GM18511 (cell line): ENCODE results near the gene KCTD19.

Experiments
- ATAC-seq: cut with Tn5 transposase; IDR thresholded peaks from one replicate; pipeline ENCODE4 v1.9.1; 2021; ENCODE audit warnings: mild to moderate bottlenecking, moderate library complexity; ENCODE audit not compliant: unreplicated experiment

Gene KCTD19

GRCh38 chr16:67284699-67285646, 41.6 kb downstream of the KCTD19 start:
- no peak for ATAC-seq

GRCh38 chr16:67283826-67284555, 42.5 kb downstream of the KCTD19 start:
- ATAC-seq, result no peak

- no peak for ATAC-seq
These were observed 43.3 kb downstream of the KCTD19 start for GRCh38 chr16:67283039-67283825.

- ATAC-seq, result no peak
These were observed 44.1 kb downstream of the KCTD19 start for GRCh38 chr16:67282447-67282805.

GRCh38 chr16:67281536-67282446, 44.8 kb downstream of the KCTD19 start:
- no peak for ATAC-seq

GRCh38 chr16:67280090-67281015, 46.2 kb downstream of the KCTD19 start:
- ATAC-seq, result no peak

DNA sequence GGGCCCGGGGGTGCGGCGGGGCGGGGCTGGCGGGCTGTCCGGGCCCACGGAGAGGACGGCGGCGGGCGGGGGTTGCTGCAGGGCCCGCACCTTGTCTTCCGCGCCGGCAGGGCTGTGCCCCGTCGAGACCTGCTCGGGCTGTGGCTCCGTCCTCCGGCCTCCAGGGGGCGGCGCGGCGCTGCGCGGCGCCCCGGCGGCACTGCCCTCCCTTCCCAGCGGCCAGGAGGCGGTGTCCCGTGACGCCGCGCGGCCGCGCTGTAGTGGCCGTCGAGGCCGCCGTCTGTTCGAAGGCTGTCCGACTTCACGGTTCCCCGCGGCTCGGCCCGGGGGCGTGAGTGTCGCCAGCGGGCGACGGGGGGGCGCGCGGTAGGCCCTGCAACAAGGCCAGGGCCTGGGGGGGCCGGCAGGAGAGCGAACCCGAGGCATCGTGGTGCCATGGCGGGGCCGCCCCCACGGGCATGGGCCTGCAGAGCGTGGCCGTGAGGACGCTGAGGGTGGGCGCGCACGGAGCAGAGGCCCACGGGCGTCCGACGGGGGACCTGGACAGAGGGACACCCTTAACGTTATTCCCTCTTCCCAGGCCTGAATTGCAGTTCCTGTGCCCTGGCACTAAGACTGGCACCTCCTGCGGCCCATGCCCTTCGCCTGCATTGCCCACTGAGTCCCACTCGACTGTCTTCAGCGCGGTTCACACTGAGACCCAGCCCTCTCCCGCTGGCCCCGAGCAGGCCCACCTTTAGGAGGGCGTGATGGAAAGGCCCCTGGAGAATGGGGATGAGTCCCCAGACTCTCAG, 47.0 kb downstream of the KCTD19 start, which contains the start of gene PLEKHG4:
Gene PLEKHG4, plus strand, starts transcription at position 237 of the 794 bp plus-strand sequence. Its CDS starts 513 bp downstream, at position 750.
- peak; percentile 90 for ATAC-seq

DNA sequence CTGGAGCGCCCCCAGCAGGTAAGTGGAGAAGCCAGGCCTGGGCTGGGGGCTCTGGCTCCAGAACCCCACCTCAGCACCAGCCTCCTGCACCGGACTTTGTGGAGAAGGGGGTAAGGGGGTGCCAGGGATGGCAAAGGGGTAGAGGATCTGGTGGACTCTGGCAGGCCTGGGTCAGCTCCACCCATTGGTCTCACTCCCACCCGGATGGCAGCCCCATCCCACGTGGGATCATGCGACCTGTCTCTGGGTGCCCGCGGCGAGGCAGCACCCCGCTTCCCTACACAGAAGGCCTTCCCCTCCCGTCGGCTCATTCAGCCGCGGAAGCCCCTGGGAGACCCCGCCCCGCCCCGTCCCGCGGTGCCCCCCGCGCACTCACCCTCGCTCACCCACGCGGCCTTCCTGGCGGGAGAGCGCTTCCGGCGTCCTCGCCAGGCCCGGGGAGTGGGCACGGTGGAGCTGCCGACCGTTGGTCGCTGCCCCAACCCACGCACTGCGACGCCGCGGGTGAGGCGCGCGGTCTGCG, 47.7 kb downstream of the KCTD19 start:
- ATAC-seq, result peak; percentile 38

DNA sequence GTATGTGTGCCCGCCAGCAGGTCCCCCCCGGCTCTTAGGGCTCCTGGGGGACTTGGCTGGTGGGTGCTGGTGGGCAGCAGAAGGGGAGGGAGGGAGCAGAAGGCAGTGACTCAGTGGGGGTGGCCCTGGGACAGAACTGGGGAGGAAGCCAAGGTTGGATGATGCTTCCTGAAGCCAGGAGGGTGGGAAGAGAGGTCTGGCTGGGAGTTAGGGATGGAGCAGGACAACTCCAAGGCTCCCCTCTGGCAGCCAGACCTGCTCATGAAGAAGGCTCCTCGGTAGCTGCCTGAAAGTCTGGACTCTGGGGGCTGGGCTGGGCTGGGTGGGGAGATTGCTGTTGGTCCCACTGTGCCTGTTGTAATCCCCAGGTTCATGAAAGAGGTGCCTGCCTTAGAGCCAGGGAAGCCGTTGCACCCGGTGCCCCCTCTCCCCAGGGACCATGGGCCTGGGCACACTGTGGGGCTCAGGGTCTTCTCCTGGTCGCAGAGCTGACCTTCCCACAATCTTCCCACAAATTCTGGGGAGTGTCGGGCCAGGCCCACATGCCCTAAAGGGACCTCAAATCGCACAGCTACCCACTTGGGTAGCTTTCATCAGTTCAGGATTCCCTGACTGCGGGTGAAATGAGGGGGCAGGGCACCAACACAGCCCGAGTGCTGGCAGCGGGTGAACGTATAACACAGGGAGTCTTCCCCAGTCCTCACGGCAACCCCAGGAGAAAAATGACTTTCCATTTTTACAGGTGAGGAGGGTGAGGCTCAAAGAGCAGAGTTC, 48.4 kb downstream of the KCTD19 start:
- ATAC-seq, result no peak

DNA sequence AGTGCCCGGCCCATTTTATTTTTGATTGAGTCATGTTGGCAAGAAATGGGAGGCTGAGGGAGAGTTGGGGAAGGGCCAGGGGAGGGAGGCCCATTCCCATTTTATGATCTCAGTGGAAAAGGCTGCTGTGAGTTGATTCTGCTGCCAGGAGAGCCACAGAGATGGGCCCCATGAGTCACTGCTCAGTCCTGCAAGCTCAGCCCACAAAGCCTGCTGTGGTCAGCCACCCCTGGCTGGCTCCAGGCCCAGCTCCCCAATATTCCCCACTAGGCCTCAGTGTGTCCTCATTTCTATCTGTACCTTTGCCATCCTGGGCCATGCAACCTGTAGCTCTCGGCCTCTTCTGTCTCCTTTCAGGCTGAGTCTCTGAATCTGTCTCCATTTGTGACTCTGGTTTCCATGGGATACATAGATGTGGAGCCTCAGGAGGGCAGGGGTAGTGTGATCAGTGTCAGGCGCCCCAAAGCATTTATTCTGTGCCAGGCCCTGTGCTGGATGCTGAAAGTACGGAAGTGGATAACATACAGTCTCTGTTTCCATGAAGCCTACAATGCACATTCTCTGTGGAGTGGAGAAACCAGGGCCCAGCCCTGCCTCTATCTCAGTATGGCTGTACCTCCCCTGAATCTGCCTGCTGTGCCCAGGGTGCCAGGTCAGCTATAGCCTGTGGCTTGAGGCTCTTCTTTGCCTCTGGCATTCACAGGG, 49.1 kb downstream of the KCTD19 start:
- no peak for ATAC-seq

DNA sequence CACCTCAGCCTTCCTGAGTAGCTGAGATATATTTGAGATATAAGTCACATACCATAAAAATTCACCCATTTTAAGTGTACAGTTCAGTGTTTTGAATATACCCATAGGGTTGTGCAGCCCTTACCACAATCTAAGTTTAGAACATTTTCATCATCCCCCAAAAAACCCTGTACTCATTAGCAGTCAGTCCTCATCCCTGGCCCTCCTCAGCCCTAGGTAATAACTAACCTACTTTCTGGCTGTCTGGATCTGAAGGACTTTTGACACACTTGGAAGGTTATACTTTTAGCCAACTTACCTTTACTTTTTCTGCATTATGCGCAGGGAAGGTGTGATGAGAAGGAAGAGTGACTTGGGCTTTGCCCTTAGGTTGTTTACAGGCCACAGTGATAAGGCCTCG, 51.2 kb downstream of the KCTD19 start:
- ATAC-seq, result no peak

DNA sequence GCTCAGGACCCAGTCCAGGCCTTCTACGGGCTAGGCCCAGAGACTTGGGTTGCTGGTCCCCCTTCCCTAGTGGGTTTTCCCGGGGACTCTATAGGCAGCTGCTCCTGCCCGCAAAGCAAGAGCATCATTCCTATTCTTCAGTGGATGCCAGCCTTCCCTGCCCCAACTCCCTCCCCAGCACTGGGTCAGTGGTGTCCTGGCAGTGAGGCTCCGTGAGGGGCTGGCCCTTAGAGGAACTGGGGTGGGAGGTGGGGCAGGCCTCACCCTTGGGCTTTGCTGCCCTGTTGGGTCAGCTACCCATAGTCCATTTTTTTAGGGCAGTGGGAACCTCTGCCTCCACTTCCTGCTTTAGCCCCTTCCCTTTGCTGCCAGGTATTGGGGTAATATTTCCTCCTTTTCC, 55.1 kb downstream of the KCTD19 start:
- no peak for ATAC-seq

DNA sequence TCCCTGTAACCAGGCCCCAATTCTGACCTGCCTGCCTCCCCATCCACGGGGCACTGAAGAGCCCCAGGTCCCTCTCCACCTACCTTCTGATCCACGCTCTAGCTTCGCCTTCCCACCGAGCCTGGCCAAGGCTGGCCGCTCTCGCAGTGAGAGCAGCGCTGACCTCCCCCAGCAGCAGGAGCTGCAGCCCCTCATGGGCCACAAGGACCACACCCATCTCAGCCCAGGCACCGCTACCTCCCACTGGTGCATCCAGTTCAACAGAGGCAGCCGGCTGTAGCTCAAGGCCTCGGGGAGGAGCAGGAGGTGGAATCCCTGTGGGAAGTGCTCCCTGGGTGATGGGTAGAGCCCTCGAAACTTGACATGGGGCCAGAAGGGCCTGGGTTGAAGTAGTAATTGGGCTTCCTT, 55.6 kb downstream of the KCTD19 start:
- ATAC-seq, result no peak

DNA sequence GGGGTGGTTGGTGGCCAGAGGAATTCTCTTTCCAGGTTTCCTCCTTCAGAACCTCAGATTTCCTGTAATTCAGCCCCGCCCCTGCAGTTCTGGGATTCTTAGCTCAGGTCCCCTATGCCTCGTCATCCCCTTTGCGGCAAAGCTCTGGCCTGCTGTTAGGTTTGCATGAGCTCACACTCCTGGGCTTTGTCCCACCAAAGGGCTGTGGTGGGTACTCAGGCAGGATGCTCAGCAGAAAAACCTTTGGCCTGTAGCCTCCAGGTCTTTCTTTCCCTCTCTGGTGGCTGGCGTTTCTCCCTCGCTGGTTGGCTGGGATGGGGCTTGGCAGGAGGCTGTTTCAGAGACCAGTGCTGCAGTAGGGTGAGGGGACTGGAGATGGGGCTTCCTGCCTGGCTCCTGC, 56.8 kb downstream of the KCTD19 start:
- no peak for ATAC-seq

GRCh38 chr16:67268136-67268579, 58.4 kb downstream of the KCTD19 start:
- no peak for ATAC-seq

DNA sequence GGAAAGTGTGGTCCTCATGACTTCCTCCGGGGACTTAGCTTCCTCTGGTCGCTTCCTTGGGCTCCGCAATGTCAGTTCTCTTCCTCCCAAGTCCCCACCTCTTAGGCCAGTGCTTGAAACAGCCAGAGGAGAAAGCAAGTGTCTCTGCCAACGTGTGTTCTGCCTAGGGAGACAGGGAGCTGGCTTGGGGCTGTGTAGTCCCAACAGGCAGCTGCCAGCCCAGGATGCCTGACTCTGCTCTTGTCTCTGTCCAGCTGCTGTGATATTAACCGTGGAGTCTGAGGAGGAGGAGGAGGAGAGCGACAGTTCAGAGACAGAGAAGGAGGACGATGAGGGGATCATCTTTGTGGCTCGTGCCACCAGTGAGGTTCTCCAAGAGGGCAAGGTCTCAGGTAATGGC, 60.7 kb downstream of the KCTD19 start:
- no peak for ATAC-seq

- no peak for ATAC-seq
These were observed 61.7 kb downstream of the KCTD19 start for GRCh38 chr16:67264866-67265265.
